ENCODE results near the gene SLC9A3.

DNA sequence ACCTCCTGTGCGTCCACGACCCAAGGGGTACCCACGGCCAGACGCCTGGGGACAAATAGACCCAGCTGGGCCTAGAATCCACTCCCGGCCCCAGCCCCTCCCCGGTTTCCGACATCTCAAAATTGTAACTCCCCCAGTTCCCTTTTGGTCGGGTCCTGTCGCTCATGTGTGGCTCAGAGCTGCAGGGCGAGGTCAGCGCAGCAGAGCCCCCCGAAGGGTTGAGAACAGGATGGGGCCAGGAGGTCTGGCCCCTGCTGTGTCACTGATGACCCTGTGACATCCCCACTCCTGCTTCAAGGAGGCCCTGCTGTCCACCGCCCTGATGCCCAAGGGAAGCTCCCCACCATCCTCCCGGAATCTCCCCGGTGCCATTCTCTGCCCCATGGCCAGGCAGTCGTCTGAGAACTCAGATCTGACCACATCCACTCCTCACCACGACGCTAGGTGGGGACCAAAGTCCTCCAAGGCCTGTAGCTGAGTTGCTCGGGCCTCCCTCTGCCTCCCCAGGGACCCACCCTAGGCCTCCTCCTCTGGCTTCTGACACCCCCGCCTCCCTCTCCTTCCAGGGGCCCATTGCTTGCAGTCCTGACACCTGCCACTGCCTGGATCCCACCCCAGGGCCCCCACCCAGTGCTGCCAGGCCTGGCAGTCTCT, 3.9 kb downstream of the SLC9A3 start:
- TF ChIP-seq, protein P1, sequence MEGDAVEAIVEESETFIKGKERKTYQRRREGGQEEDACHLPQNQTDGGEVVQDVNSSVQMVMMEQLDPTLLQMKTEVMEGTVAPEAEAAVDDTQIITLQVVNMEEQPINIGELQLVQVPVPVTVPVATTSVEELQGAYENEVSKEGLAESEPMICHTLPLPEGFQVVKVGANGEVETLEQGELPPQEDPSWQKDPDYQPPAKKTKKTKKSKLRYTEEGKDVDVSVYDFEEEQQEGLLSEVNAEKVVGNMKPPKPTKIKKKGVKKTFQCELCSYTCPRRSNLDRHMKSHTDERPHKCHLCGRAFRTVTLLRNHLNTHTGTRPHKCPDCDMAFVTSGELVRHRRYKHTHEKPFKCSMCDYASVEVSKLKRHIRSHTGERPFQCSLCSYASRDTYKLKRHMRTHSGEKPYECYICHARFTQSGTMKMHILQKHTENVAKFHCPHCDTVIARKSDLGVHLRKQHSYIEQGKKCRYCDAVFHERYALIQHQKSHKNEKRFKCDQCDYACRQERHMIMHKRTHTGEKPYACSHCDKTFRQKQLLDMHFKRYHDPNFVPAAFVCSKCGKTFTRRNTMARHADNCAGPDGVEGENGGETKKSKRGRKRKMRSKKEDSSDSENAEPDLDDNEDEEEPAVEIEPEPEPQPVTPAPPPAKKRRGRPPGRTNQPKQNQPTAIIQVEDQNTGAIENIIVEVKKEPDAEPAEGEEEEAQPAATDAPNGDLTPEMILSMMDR (conservative IDR thresholded peaks at IDR 0.05), result no peak
- no peak for TF ChIP-seq ZFX (IDR thresholded peaks at IDR 0.05)

Data from C4-2B (cell line).